Measurements from ENCODE around the gene C10orf71. TPM values are rescaled to one million over a fixed set of nuclear protein-coding genes. Genes with fewer than 3 reads are reported as not detected.

Gene C10orf71
- total RNA-seq, 1 experiment from 2014 or later = not detected

GRCh38 chr10:49328401-49329145, 29.6 kb downstream of the C10orf71 start:
- DNase-seq (ENCODE audit: low read depth, low spot score) = no peak
- TF ChIP-seq TCF7L2 (IDR thresholded peaks at IDR 0.05; ENCODE audit: low read depth, low read length) (no peak), SIN3A (IDR thresholded peaks at IDR 0.05; ENCODE audit: borderline replicate concordance, insufficient read depth, low read depth, low read length) (no peak)
- intact Hi-C loops (cut with micrococcal nuclease; ENCODE audit: unreplicated experiment) = no loop called here
- Histone ChIP-seq H3K27ac (ENCODE audit: low read length) (no peak overlapping the region), H3K4me1 (ENCODE audit: control insufficient read depth, insufficient read depth, low read length) (no peaks in the 10 kb centered on the region), H3K36me3 (ENCODE audit: control insufficient read depth, insufficient read depth, low read length) (no peaks in the 10 kb centered on the region), H3K27me3 (ENCODE audit: control insufficient read depth, insufficient read depth, low read length) (peaks cover 3% of the 10 kb centered on the region; the same call in 1 of the 2 replicates), H3K9me3 (ENCODE audit: control insufficient read depth, insufficient read depth, low read depth, low read length) (no peaks in the 10 kb centered on the region), H3K4me3 (ENCODE audit: low read depth in 2 of 2, low read length in 2 of 2) (no peak overlapping the region)
- no TSS peak for BruUV-seq (replicated peaks)
- in situ Hi-C loops (cut with HindIII; ENCODE audit: low pct_unique_long_range_greater_than_20kb, low sequenced_read_pairs) = no loop called here
- POLR2A ChIA-PET = no interaction called here
- CTCF ChIA-PET = no interaction called here
- ATAC-seq = no peak

- intact Hi-C loops (cut with micrococcal nuclease; ENCODE audit: unreplicated experiment) = no loop called here
- Histone ChIP-seq H3K4me1 (ENCODE audit: control insufficient read depth, insufficient read depth, low read length) (no peaks in the 10 kb centered on the region), H3K27me3 (ENCODE audit: control insufficient read depth, insufficient read depth, low read length) (peaks cover 3% of the 10 kb centered on the region; the same call in 1 of the 2 replicates), H3K27ac (ENCODE audit: low read length) (no peak overlapping the region), H3K9me3 (ENCODE audit: control insufficient read depth, insufficient read depth, low read depth, low read length) (no peaks in the 10 kb centered on the region), H3K36me3 (ENCODE audit: control insufficient read depth, insufficient read depth, low read length) (no peaks in the 10 kb centered on the region), H3K4me3 (ENCODE audit: low read depth in 2 of 2, low read length in 2 of 2) (no peak overlapping the region)
- no peak for TF ChIP-seq REST (IDR thresholded peaks at IDR 0.05; ENCODE audit: insufficient read depth in 1 of 2, low read depth in 2 of 2, low read length in 1 of 2)
- no peak for TF ChIP-seq SIN3A (IDR thresholded peaks at IDR 0.05; ENCODE audit: borderline replicate concordance, insufficient read depth, low read depth, low read length)
- TF ChIP-seq POLR2AphosphoS5 (IDR thresholded peaks at IDR 0.05; ENCODE audit: low read depth, low read length) = no peak
- TF ChIP-seq CTCF (IDR thresholded peaks at IDR 0.05) = no peak
- TF ChIP-seq TCF7L2 (IDR thresholded peaks at IDR 0.05; ENCODE audit: low read depth, low read length) = no peak
- POLR2A ChIA-PET = no interaction called here
- DNase-seq (ENCODE audit: low read depth, low spot score) (no peak), ATAC-seq (no peak)
- no TSS peak for BruUV-seq (replicated peaks)
- in situ Hi-C loops (cut with HindIII; ENCODE audit: low pct_unique_long_range_greater_than_20kb, low sequenced_read_pairs) = no loop called here
- CTCF ChIA-PET = no interaction called here
These were observed 30.2 kb downstream of the C10orf71 start for GRCh38 chr10:49329146-49329505.

GRCh38 chr10:49330127-49330665, 31.2 kb downstream of the C10orf71 start:
- DNase-seq (ENCODE audit: low read depth, low spot score) (no peak), ATAC-seq (no peak)
- H3K4me3 ChIP-seq (ENCODE audit: low read depth in 2 of 2, low read length in 2 of 2) = no peak overlapping the region
- BruUV-seq (replicated peaks) = no TSS peak
- intact Hi-C loops (cut with micrococcal nuclease; ENCODE audit: unreplicated experiment) (no loop called here), in situ Hi-C loops (cut with HindIII; ENCODE audit: low pct_unique_long_range_greater_than_20kb, low sequenced_read_pairs) (no loop called here)
- TF ChIP-seq TCF7L2 (IDR thresholded peaks at IDR 0.05; ENCODE audit: low read depth, low read length) = no peak
- TF ChIP-seq POLR2AphosphoS5 (IDR thresholded peaks at IDR 0.05; ENCODE audit: low read depth, low read length) = no peak
- TF ChIP-seq CTCF (IDR thresholded peaks at IDR 0.05) = no peak
- no peak for TF ChIP-seq REST (IDR thresholded peaks at IDR 0.05; ENCODE audit: insufficient read depth in 1 of 2, low read depth in 2 of 2, low read length in 1 of 2)
- TF ChIP-seq SIN3A (IDR thresholded peaks at IDR 0.05; ENCODE audit: borderline replicate concordance, insufficient read depth, low read depth, low read length) = no peak
- POLR2A ChIA-PET = interaction anchor here (0.7 kb wide), 1 partner anchor 210 kb away, joined by 5 read pairs; no protein-coding TSS in a partner anchor
- peaks cover 3% of the 10 kb centered on the region; the same call in 1 of the 2 replicates for H3K27me3 ChIP-seq (ENCODE audit: control insufficient read depth, insufficient read depth, low read length)
- no peak overlapping the region for H3K27ac ChIP-seq (ENCODE audit: low read length)
- H3K4me1 ChIP-seq (ENCODE audit: control insufficient read depth, insufficient read depth, low read length) = no peaks in the 10 kb centered on the region
- no peaks in the 10 kb centered on the region for H3K36me3 ChIP-seq (ENCODE audit: control insufficient read depth, insufficient read depth, low read length)
- H3K9me3 ChIP-seq (ENCODE audit: control insufficient read depth, insufficient read depth, low read depth, low read length) = no peaks in the 10 kb centered on the region
- CTCF ChIA-PET = no interaction called here
